Hematopoietic multipotent progenitor cell treated with erythropoietin and hydrocortisone succinate and interleukin-3 and kit ligand, for 17 days (in vitro differentiated cells): Measurements from ENCODE around the gene DCP2.

Experiments
- DNase-seq: peaks from one replicate; pipeline ENCODE4 v3.0.0-alpha.2; 2015; ENCODE audit warnings: low spot score

Gene DCP2

DNA sequence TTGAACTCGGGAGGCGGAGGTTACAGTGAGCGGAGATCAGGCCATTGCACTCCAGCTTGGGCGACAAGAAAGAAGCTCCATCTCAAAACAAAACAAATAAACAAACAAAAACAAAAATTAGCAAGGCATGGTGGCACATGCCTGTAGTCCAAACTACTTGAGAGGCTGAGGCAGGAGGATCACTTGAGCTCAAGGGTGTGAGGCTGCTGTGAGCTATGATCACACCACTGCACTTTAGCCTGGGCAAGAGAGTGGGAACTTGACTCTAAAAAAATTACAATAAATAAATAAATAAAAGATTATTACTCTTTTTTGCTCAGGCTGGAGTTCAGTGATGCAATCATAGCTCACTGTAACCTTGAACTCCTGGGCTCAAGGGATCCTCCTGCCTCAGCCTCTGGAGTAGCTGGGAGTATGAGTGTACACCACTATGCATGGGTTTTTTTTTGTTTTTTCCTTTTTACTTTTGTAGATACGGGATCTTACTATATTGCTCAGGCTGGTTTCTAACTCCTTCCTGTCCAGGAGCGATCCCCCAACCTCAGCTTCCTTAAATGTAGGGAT, 9.0 kb upstream of the DCP2 start:
- no peak for DNase-seq

- DNase-seq = no peak
Observed at GRCh38 chr5:112968411-112969106, 8.0 kb upstream of the DCP2 start.

DNA sequence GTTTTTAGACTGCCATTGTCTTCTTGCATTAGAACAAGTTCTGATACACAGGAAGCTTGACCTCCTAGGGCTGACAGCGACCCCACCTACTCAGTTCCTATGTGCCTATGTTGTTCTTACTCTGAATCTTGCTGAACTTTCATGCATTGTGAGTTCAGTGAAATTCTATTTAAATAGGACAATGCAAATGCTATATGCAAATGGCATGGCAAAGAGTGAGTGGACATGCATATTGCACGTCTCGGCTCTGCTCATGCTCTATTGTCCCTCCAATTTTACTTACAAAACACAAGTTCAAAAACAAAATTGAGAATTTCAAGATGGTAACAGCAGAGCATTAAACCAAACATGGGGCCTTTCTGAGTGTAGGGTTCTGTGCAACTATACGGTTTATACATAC, 5.3 kb upstream of the DCP2 start:
- DNase-seq = no peak

DNA sequence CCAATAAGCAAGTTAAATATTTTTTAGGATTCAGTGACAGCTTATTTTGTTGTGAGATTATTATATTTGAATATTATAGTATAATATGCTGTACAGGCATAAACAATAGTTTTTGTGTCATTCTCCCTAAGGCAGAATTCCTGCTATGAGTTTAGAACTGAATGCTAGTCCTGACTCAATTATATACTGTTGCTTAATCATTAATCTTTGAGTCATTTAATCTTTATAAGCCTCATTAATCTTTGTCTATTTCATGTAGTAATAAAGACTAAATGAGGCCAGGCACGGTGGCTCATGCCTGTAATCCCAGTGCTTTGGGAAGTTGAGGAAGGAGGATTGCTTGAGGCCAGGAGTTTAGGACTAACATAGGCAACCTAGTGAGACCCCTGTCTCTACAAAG, 3.6 kb upstream of the DCP2 start:
- no peak for DNase-seq

DNA sequence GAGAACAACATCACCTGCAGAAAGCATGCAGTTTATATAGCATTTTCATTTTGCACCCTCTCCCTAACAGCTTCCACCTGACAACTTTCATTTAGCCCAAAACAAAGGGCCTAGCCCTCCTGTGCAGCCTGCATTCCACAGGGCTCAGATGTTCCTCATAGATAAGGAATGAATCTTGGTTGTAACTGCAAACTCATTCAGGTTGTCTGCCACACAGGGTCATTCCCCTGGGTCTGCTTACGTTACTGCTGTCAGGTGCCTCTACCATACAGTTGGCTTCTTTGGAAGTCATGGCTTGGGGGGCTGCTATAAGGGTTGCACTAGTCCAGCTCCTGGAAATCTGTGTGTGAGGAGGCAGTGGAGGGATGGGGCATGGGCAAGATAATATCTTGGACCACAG, 2.7 kb upstream of the DCP2 start:
- DNase-seq = no peak

DNA sequence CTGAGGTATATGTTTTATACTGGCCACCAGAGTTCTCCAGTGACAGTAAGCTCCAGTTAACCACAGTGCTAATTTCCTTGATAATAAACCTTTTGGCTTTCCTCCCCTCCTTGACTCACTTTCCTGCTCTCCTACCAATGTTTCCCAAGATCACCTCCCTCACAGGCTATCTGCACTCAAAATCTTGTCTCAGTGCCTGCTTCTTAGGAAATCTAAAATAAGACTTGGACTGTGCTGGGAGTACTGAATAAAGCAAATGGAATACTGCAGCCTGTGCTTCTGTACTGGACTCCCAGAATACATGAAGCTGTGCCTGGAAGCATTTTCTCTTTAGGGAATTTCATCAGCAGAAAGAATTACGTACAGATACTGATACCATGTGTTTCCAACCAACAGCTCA, 1.7 kb upstream of the DCP2 start:
- no peak for DNase-seq

GRCh38 chr5:112975721-112976431, 722 bp upstream of the DCP2 start:
- no peak for DNase-seq

GRCh38 chr5:112977440-112977861, 853 bp downstream of the DCP2 start:
- DNase-seq = peak; percentile 60

- DNase-seq = peak; percentile 38
Observed at GRCh38 chr5:112978836-112979235, 2.2 kb downstream of the DCP2 start.

DNA sequence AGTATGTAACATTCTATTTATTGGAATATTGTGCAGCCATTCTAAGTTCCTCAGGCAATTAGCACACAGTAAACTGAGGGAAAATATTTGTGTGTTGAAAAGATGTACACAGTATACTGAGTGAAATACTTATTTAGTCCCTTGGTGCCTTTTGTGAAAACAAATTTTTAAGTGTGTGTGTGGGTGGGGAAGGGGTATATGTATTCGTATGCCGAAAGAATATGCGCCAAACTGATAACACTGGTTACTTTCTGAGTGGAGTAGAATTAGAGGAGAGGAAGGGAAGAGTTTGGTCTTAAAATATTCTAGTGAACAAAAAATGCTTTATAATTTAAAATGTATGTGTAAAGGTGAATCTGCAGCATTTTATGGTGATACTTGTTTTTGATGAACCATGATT, 3.1 kb downstream of the DCP2 start:
- peak; percentile 36 for DNase-seq

DNA sequence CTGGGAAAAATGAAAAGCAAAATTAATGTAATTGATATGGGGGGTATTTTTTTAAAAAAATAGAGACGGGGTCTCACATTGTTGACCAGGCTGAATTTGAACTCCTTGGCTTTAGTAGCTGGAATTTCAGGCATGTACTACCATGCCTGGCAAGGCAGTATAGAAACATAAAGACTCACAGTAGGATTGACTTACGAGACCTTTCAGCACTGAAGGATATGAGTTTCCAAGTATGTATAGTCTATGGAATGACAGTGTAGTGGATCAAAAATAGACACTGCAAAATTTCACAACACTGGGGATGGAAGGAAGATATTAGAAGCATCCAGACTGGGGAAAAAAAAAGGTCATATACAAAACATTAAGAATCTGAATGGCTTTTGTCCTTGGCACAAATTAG, 6.8 kb downstream of the DCP2 start:
- DNase-seq = no peak

DNA sequence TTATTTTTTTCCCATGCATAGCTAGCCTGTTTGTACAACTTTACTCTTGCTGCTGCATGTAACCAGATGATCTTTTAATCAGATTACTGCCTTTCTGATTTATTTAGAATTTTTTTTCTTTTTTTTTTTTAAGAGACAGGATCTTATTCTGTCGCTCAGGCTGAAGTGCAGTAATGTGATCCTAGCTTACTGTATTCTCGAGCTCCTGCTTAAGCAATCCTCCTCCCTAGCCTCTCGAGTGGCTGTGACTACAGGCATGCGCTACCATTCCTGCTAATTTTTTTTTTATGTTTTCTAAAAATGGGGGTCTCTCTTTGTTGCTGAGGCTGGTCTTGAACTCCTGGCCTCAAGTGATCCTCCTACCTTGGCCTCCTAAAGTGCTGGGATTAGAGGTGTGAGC, 9.6 kb downstream of the DCP2 start:
- DNase-seq = no peak

GRCh38 chr5:112995764-112996618, 19.4 kb downstream of the DCP2 start:
- peak; percentile 80 for DNase-seq

GRCh38 chr5:112996830-112997374, 20.3 kb downstream of the DCP2 start:
- no peak for DNase-seq

GRCh38 chr5:112998296-112998695, 21.7 kb downstream of the DCP2 start:
- no peak for DNase-seq

GRCh38 chr5:113000466-113000865, 23.9 kb downstream of the DCP2 start:
- no peak for DNase-seq

- DNase-seq = no peak
Observed at GRCh38 chr5:113002423-113002822, 25.8 kb downstream of the DCP2 start.

DNA sequence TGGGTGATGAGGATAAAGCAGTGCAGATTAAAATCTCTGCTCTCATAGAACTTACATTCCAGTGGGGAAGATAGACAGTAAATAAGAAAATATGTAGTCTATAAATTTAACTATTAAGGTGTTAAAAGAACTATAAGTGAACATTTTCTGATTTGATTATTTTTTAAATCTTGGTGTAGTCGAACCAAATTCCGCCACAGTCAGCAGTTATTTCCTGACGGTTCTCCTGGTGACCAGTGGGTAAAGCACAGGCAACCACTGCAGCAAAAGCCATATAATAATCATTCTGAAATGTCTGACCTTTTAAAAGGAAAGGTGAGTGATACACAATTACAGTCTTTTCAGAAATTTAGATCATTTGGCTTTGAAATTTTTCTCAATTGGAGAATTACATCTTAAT, 27.2 kb downstream of the DCP2 start:
- no peak for DNase-seq

GRCh38 chr5:113005454-113005853, 28.9 kb downstream of the DCP2 start:
- no peak for DNase-seq

GRCh38 chr5:113017881-113018635, 41.5 kb downstream of the DCP2 start:
- no peak for DNase-seq

- DNase-seq = no peak
Observed at GRCh38 chr5:113020461-113021273, 44.1 kb downstream of the DCP2 start.
